IMR-90 (cell line): ENCODE measurements around the gene HCFC1. TPM values are rescaled to one million over a fixed set of nuclear protein-coding genes. Genes with fewer than 3 reads are reported as not detected.
A peak's percentile ranks its signal among the peaks of the same experiment; 100 is the strongest.

Source experiments
- ATAC-seq: fragments of 200-7000 bp; cut with Tn5 transposase; 2 replicates; pipeline ENCODE4 v1.9.1; 2020; ENCODE audit warnings: low read depth, mild to moderate bottlenecking, moderate library complexity
- BruUV-seq: library from RNA; stranded (reverse); fragments of 400-500 nt; replicated peaks from 2 replicates; lab custom pipeline; 2021; lab: Mats Ljungman, UMichigan
- CTCF ChIA-PET: fragments of 300-600 bp; formaldehyde crosslinking; extraction: SDS; loops from one replicate; lab custom pipeline; 2021; ENCODE audit warnings: antibody characterized with exemption; lab: Yijun Ruan, JAX
- POLR2A ChIA-PET: fragments of 300-600 bp; sonication (Branson Sonifier 250); formaldehyde crosslinking; loops from one replicate; lab custom pipeline; 2022; ENCODE audit warnings: antibody characterized with exemption; ENCODE audit not compliant: unreplicated experiment; lab: Charles Lee
- DNase-seq: peaks from one replicate; pipeline ENCODE4 v3.0.0; 2013
- H2AFZ ChIP-seq: replicated peaks from 2 replicates; pipeline ENCODE3; 2013; ENCODE audit warnings: low read length, mild to moderate bottlenecking; ENCODE audit not compliant: poor library complexity
- H2AK5ac ChIP-seq: 2 replicates; pipeline ENCODE4 v1.6.1; 2013; ENCODE audit warnings: low read depth, low read length, inconsistent platforms
- H2AK9ac ChIP-seq: replicated peaks from 2 replicates; pipeline ENCODE3; 2013; ENCODE audit warnings: mild to moderate bottlenecking, low read depth, low read length, moderate library complexity; ENCODE audit not compliant: poor library complexity
- H2BK120ac ChIP-seq: 2 replicates; pipeline ENCODE4 v1.6.1; 2013; ENCODE audit warnings: low read depth, low read length, inconsistent platforms
- H2BK15ac ChIP-seq: 3 replicates; pipeline ENCODE4 v1.6.1; 2013; ENCODE audit warnings: low read depth, low read length, inconsistent platforms
- H2BK20ac ChIP-seq: 2 replicates; pipeline ENCODE4 v1.6.1; 2013; ENCODE audit warnings: low read depth, mild to moderate bottlenecking, inconsistent platforms, low read length, moderate library complexity
- H2BK5ac ChIP-seq: 2 replicates; pipeline ENCODE4 v1.6.1; 2013; ENCODE audit warnings: mild to moderate bottlenecking, low read depth, low read length, inconsistent platforms; ENCODE audit not compliant: poor library complexity, severe bottlenecking
- H3K14ac ChIP-seq: replicated peaks from 2 replicates; pipeline ENCODE4 v1.6.1; 2013; ENCODE audit warnings: low read depth, low read length, inconsistent platforms
- H3K18ac ChIP-seq: 2 replicates; pipeline ENCODE4 v1.6.1; 2013; ENCODE audit warnings: low read depth, low read length, control low read depth
- H3K23ac ChIP-seq: 2 replicates; pipeline ENCODE4 v1.6.1; 2013; ENCODE audit warnings: low read depth, low read length, inconsistent platforms
- H3K27ac ChIP-seq: 2 replicates; pipeline ENCODE4 v1.5.1; 2013; ENCODE audit warnings: mild to moderate bottlenecking, control low read depth, low read length; ENCODE audit not compliant: insufficient read depth
- H3K27me3 ChIP-seq: 2 replicates; pipeline ENCODE4 v1.6.1; 2013; ENCODE audit warnings: low read length; ENCODE audit not compliant: control insufficient read depth, insufficient read depth
- H3K36me3 ChIP-seq: 2 replicates; pipeline ENCODE4 v1.6.1; 2013; ENCODE audit warnings: low read length, mixed read lengths; ENCODE audit not compliant: control insufficient read depth, insufficient read depth
- H3K4ac ChIP-seq: 2 replicates; pipeline ENCODE4 v1.6.1; 2013; ENCODE audit warnings: low read depth, low read length, inconsistent platforms
- H3K4me1 ChIP-seq: 2 replicates; pipeline ENCODE4 v1.6.1; 2013; ENCODE audit warnings: low read length, mixed read lengths; ENCODE audit not compliant: control insufficient read depth, insufficient read depth
- H3K4me2 ChIP-seq: 2 replicates; pipeline ENCODE4 v1.6.1; 2013; ENCODE audit warnings: low read depth, mild to moderate bottlenecking, control low read depth, low read length, moderate library complexity
- H3K4me3 ChIP-seq: 2 replicates; pipeline ENCODE4 v1.5.1; 2013; ENCODE audit warnings: low read depth, mild to moderate bottlenecking, control low read depth, low read length, moderate library complexity; ENCODE audit not compliant: insufficient read depth
- H3K56ac ChIP-seq: 2 replicates; pipeline ENCODE4 v1.6.1; 2013; ENCODE audit warnings: low read length, inconsistent platforms; ENCODE audit not compliant: insufficient read depth; ENCODE audit errors: extremely low read depth
- H3K79me1 ChIP-seq, 2 experiments: 2 replicates each; pipeline ENCODE4 v1.6.1; 2013; ENCODE audit warnings: low read length in 2 of 2, inconsistent platforms in 1 of 2, low read depth in 1 of 2
- H3K9ac ChIP-seq: 2 replicates; pipeline ENCODE4 v1.6.1; 2013; ENCODE audit warnings: low read depth, low read length, control low read depth
- H3K9me1 ChIP-seq: 2 replicates; pipeline ENCODE4 v1.6.1; 2013; ENCODE audit warnings: low read length, inconsistent platforms; ENCODE audit not compliant: insufficient read depth
- H3K9me3 ChIP-seq: 2 replicates; pipeline ENCODE4 v1.6.1; 2013; ENCODE audit warnings: low read length; ENCODE audit not compliant: control insufficient read depth, insufficient read depth
- H4K20me1 ChIP-seq: 2 replicates; pipeline ENCODE4 v1.6.1; 2013; ENCODE audit warnings: low read length, inconsistent platforms; ENCODE audit not compliant: insufficient read depth
- H4K5ac ChIP-seq: 2 replicates; pipeline ENCODE4 v1.6.1; 2013; ENCODE audit warnings: mild to moderate bottlenecking, low read depth, low read length, control low read depth
- H4K8ac ChIP-seq, 2 experiments: 2 replicates each; pipeline ENCODE4 v1.6.1; 2013; ENCODE audit warnings: low read depth in 2 of 2, low read length in 2 of 2, control low read depth in 1 of 2, inconsistent platforms in 1 of 2
- H4K91ac ChIP-seq: 2 replicates; pipeline ENCODE4 v1.6.1; 2013; ENCODE audit warnings: low read depth, low read length, inconsistent platforms; ENCODE audit not compliant: insufficient read depth
- MXI1 ChIP-seq: IDR thresholded peaks from 2 replicates; pipeline ENCODE4 v1.6.1; 2012; ENCODE audit warnings: low read depth, mild to moderate bottlenecking, low read length, moderate library complexity, borderline replicate concordance
- WGBS, 2 experiments: methylation state at CpG; one replicate each; pipeline versions ENCODE4 v1.1.5 to v1.1.7; 2013; ENCODE audit warnings: missing lambda C conversion rate in 2 of 2; ENCODE audit not compliant: insufficient read length in 1 of 2; ENCODE audit errors: extremely low coverage in 2 of 2; 5-methylcytosine and 5-hydroxymethylcytosine counted together
- dilution Hi-C: fragments of 300-500 bp; cut with HindIII; formaldehyde crosslinking; loops from one replicate; pipeline ENCODE4 v1.14.3; 2018; ENCODE audit warnings: low sequenced_read_pairs; ENCODE audit not compliant: unreplicated experiment
- in situ Hi-C: fragments of 300-500 bp; cut with MboI; formaldehyde crosslinking; loops from 3 replicates; pipeline ENCODE4 v1.14.3; 2019; ENCODE audit warnings: low sequenced_read_pairs, inconsistent platforms, mixed read lengths
- intact Hi-C: fragments of 100-400 bp; cut with micrococcal nuclease; formaldehyde crosslinking; loops from 2 replicates; pipeline ENCODE4 v1.10.0; 2022
- polyA plus RNA-seq, 3 experiments: library from polyadenylated mRNA; depleted of rRNA; stranded (reverse); fragments of >200 nt; gene quantifications; 2 replicates each; pipeline ENCODE4 v1.2.3, GENCODE V29; 2012; ENCODE audit warnings: low replicate concordance in 1 of 3
- total RNA-seq: library from RNA; depleted of rRNA; stranded (reverse); fragments of >200 nt; gene quantifications from 2 replicates; pipeline ENCODE4 v1.2.3, GENCODE V29; 2012
- TF ChIP-seq, protein P1 (sequence below): fragments of 150-350 bp; IDR thresholded peaks from 2 replicates; pipeline ENCODE4 v1.6.1; 2017; ENCODE audit warnings: mild to moderate bottlenecking, antibody characterized with exemption, low read length, low read depth

HCFC1 gene
- total and polyA plus RNA-seq, 2 of the 4 experiments (the other 2 are of a cell fraction) = 3.2 to 17.6 TPM

- H3K9ac ChIP-seq = peak overlapping the region; percentile 93
- no peak for ATAC-seq
Measured at GRCh38 chrX:153969904-153970356, 1.7 kb downstream of the HCFC1 start.

More at GRCh38 chrX:153969904-153970356, 1.7 kb downstream of the HCFC1 start:
- peak overlapping the region; percentile 85; the same call in 1 of the 2 replicates for H3K14ac ChIP-seq
- CTCF ChIA-PET = no interaction called here
- intact Hi-C loops = loop anchor here (2.0 kb wide), 1 partner anchor 77 kb away; no protein-coding TSS in a partner anchor
- no peaks in the 10 kb centered on the region for H3K36me3 ChIP-seq
- no TSS peak for BruUV-seq
- H3K27me3 ChIP-seq = no peaks in the 10 kb centered on the region
- peak overlapping the region; percentile 87 for H3K4me2 ChIP-seq
- H4K91ac ChIP-seq = peak overlapping the region; percentile 65; the same call in 1 of the 2 replicates
- no peak overlapping the region for H2BK20ac ChIP-seq
- H2BK15ac ChIP-seq = no peak overlapping the region
- 0 out of 2 replicates have a peak overlapping the region, but pooled peaks have one; percentile 67 for H4K5ac ChIP-seq
- peak; percentile 23 for DNase-seq
- H4K20me1 ChIP-seq = peaks cover 59% of the 10 kb centered on the region
- H4K8ac ChIP-seq = peak overlapping the region; percentile 64 to 75; a peak in 2 of 4 replicates
- peak overlapping the region; percentile 100 for H3K27ac ChIP-seq
- WGBS, 2 experiments = no CpG with 5 or more reads among the region's 26 CpGs
- peak overlapping the region; percentile 42; the same call in 1 of the 2 replicates for H2BK120ac ChIP-seq
- H2BK5ac ChIP-seq = peak overlapping the region; percentile 93
- dilution Hi-C loops = no loop called here
- peak overlapping the region; percentile 96 for H3K4me3 ChIP-seq
- in situ Hi-C loops = loop anchor here (10.0 kb wide), 1 partner anchor 205 kb away; the partner anchor contains the start of gene PLXNB3
- H3K9me3 ChIP-seq = no peaks in the 10 kb centered on the region
- H3K9me1 ChIP-seq = peaks cover 12% of the 10 kb centered on the region; the same call in 1 of the 2 replicates
- POLR2A ChIA-PET = no interaction called here
- TF ChIP-seq, protein P1, sequence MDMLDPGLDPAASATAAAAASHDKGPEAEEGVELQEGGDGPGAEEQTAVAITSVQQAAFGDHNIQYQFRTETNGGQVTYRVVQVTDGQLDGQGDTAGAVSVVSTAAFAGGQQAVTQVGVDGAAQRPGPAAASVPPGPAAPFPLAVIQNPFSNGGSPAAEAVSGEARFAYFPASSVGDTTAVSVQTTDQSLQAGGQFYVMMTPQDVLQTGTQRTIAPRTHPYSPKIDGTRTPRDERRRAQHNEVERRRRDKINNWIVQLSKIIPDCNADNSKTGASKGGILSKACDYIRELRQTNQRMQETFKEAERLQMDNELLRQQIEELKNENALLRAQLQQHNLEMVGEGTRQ = no peak
- TF ChIP-seq MXI1 = 0 out of 2 replicates have a peak, but pooled peaks have one; percentile 1
- peak overlapping the region; percentile 91 for H3K4ac ChIP-seq
- peaks cover 24% of the 10 kb centered on the region for H3K4me1 ChIP-seq
- peak overlapping the region; percentile 83; the same call in 1 of the 2 replicates for H3K23ac ChIP-seq
- H2AK9ac ChIP-seq = peak overlapping the region; percentile 81
- peak overlapping the region; percentile 84 for H3K18ac ChIP-seq
- peak overlapping the region; percentile 66 for H2AK5ac ChIP-seq
- peak overlapping the region; percentile 51 for H3K56ac ChIP-seq
- peak overlapping the region; percentile 75 for H2AFZ ChIP-seq
- H3K79me1 ChIP-seq = peaks cover 14 to 33% of the 10 kb centered on the region in 2 experiments; a peak in 2 of 4 replicates
